ENCODE data around the gene GALNT16.

Gene GALNT16

GRCh38 chr14:69281450-69282169, 21.7 kb downstream of the GALNT16 start:
- DNase-seq, result peak in 2 of 3 donors; percentile 13 to 27
- Histone ChIP-seq H3K9me3 (ENCODE audit: control extremely low read depth in 1 of 5, control insufficient read depth in 4 of 5, insufficient read depth in 2 of 5, low read depth in 1 of 5, low read length in 4 of 5) (no peaks in the 10 kb centered on the region), H3K27ac (ENCODE audit: insufficient read depth in 1 of 2, low read depth in 1 of 2, low read length in 2 of 2, poor library complexity in 1 of 2, severe bottlenecking in 2 of 2) (no peak overlapping the region), H3K4me1 (ENCODE audit: control extremely low read depth in 1 of 4, control insufficient read depth in 4 of 4, insufficient read depth in 4 of 4, low read length in 3 of 4) (no peaks in the 10 kb centered on the region), H3K27me3 (replicated peaks in 2 of 5; ENCODE audit: control insufficient read depth in 4 of 5, insufficient read depth in 5 of 5, low read length in 4 of 5) (peaks cover 0 to 3% (median 0%) of the 10 kb centered on the region in 5 experiments), H3K36me3 (ENCODE audit: control insufficient read depth in 4 of 4, insufficient read depth in 4 of 4, low read length in 3 of 4) (no peaks in the 10 kb centered on the region), H3K4me3 (ENCODE audit: control insufficient read depth in 1 of 7, extremely low read depth in 1 of 7, insufficient read depth in 4 of 7, low read depth in 2 of 7, low read length in 6 of 7) (no peak overlapping the region)
- ChIA-PET CTCF (interaction anchor here (0.8 kb wide), 1 partner anchor 9 kb away, joined by 3 read pairs; no protein-coding TSS in a partner anchor), POLR2A (no interaction called here)
- WGBS (ENCODE audit: insufficient coverage), result 89% methylated on average over 10 of the region's 10 CpGs

GRCh38 chr14:69282448-69282847, 22.5 kb downstream of the GALNT16 start:
- Histone ChIP-seq H3K4me3 (ENCODE audit: control insufficient read depth in 1 of 7, extremely low read depth in 1 of 7, insufficient read depth in 4 of 7, low read depth in 2 of 7, low read length in 6 of 7) (no peak overlapping the region), H3K27me3 (replicated peaks in 2 of 5; ENCODE audit: control insufficient read depth in 4 of 5, insufficient read depth in 5 of 5, low read length in 4 of 5) (peaks cover 0 to 3% (median 0%) of the 10 kb centered on the region in 5 experiments), H3K4me1 (ENCODE audit: control extremely low read depth in 1 of 4, control insufficient read depth in 4 of 4, insufficient read depth in 4 of 4, low read length in 3 of 4) (no peaks in the 10 kb centered on the region), H3K27ac (ENCODE audit: insufficient read depth in 1 of 2, low read depth in 1 of 2, low read length in 2 of 2, poor library complexity in 1 of 2, severe bottlenecking in 2 of 2) (no peak overlapping the region), H3K36me3 (ENCODE audit: control insufficient read depth in 4 of 4, insufficient read depth in 4 of 4, low read length in 3 of 4) (no peaks in the 10 kb centered on the region), H3K9me3 (ENCODE audit: control extremely low read depth in 1 of 5, control insufficient read depth in 4 of 5, insufficient read depth in 2 of 5, low read depth in 1 of 5, low read length in 4 of 5) (no peaks in the 10 kb centered on the region)
- CTCF ChIA-PET, result interaction anchor here (0.5 kb wide), 1 partner anchor 262 kb away, joined by 3 read pairs; no protein-coding TSS in a partner anchor
- no peak for DNase-seq
- no CpG with 5 or more reads among the region's 6 CpGs for WGBS (ENCODE audit: insufficient coverage)
- POLR2A ChIA-PET, result no interaction called here

- H3K27ac ChIP-seq (ENCODE audit: insufficient read depth in 1 of 2, low read depth in 1 of 2, low read length in 2 of 2, poor library complexity in 1 of 2, severe bottlenecking in 2 of 2), result no peak overlapping the region
- 80% methylated on average over 8 of the region's 9 CpGs for WGBS (ENCODE audit: insufficient coverage)
- no peak for DNase-seq
These were observed 24.2 kb downstream of the GALNT16 start for GRCh38 chr14:69284170-69284569.

GRCh38 chr14:69285661-69286255, 25.8 kb downstream of the GALNT16 start:
- Histone ChIP-seq H3K4me1 (ENCODE audit: control extremely low read depth in 1 of 4, control insufficient read depth in 4 of 4, insufficient read depth in 4 of 4, low read length in 3 of 4) (no peaks in the 10 kb centered on the region), H3K27ac (ENCODE audit: insufficient read depth in 1 of 2, low read depth in 1 of 2, low read length in 2 of 2, poor library complexity in 1 of 2, severe bottlenecking in 2 of 2) (no peak overlapping the region), H3K4me3 (ENCODE audit: control insufficient read depth in 1 of 7, extremely low read depth in 1 of 7, insufficient read depth in 4 of 7, low read depth in 2 of 7, low read length in 6 of 7) (no peak overlapping the region), H3K27me3 (replicated peaks in 2 of 5; ENCODE audit: control insufficient read depth in 4 of 5, insufficient read depth in 5 of 5, low read length in 4 of 5) (peaks cover 0 to 2% (median 0%) of the 10 kb centered on the region in 5 experiments), H3K36me3 (ENCODE audit: control insufficient read depth in 4 of 4, insufficient read depth in 4 of 4, low read length in 3 of 4) (no peaks in the 10 kb centered on the region), H3K9me3 (ENCODE audit: control extremely low read depth in 1 of 5, control insufficient read depth in 4 of 5, insufficient read depth in 2 of 5, low read depth in 1 of 5, low read length in 4 of 5) (no peaks in the 10 kb centered on the region)
- ChIA-PET POLR2A (no interaction called here), CTCF (no interaction called here)
- 75% methylated on average over 4 of the region's 7 CpGs for WGBS (ENCODE audit: insufficient coverage)
- no peak for DNase-seq

More at GRCh38 chr14:69284170-69284569, 24.2 kb downstream of the GALNT16 start:
- Histone ChIP-seq H3K36me3 (ENCODE audit: control insufficient read depth in 4 of 4, insufficient read depth in 4 of 4, low read length in 3 of 4) (no peaks in the 10 kb centered on the region), H3K4me3 (ENCODE audit: control insufficient read depth in 1 of 7, extremely low read depth in 1 of 7, insufficient read depth in 4 of 7, low read depth in 2 of 7, low read length in 6 of 7) (no peak overlapping the region), H3K9me3 (ENCODE audit: control extremely low read depth in 1 of 5, control insufficient read depth in 4 of 5, insufficient read depth in 2 of 5, low read depth in 1 of 5, low read length in 4 of 5) (no peaks in the 10 kb centered on the region), H3K27me3 (replicated peaks in 2 of 5; ENCODE audit: control insufficient read depth in 4 of 5, insufficient read depth in 5 of 5, low read length in 4 of 5) (peaks cover 0 to 3% (median 0%) of the 10 kb centered on the region in 5 experiments), H3K4me1 (ENCODE audit: control extremely low read depth in 1 of 4, control insufficient read depth in 4 of 4, insufficient read depth in 4 of 4, low read length in 3 of 4) (no peaks in the 10 kb centered on the region)
- ChIA-PET POLR2A (no interaction called here), CTCF (no interaction called here)

- Histone ChIP-seq H3K27ac (ENCODE audit: insufficient read depth in 1 of 2, low read depth in 1 of 2, low read length in 2 of 2, poor library complexity in 1 of 2, severe bottlenecking in 2 of 2) (no peak overlapping the region), H3K4me3 (ENCODE audit: control insufficient read depth in 1 of 7, extremely low read depth in 1 of 7, insufficient read depth in 4 of 7, low read depth in 2 of 7, low read length in 6 of 7) (no peak overlapping the region), H3K27me3 (replicated peaks in 2 of 5; ENCODE audit: control insufficient read depth in 4 of 5, insufficient read depth in 5 of 5, low read length in 4 of 5) (peaks cover 0 to 2% (median 1%) of the 10 kb centered on the region in 5 experiments), H3K4me1 (ENCODE audit: control extremely low read depth in 1 of 4, control insufficient read depth in 4 of 4, insufficient read depth in 4 of 4, low read length in 3 of 4) (no peaks in the 10 kb centered on the region), H3K9me3 (ENCODE audit: control extremely low read depth in 1 of 5, control insufficient read depth in 4 of 5, insufficient read depth in 2 of 5, low read depth in 1 of 5, low read length in 4 of 5) (no peaks in the 10 kb centered on the region), H3K36me3 (ENCODE audit: control insufficient read depth in 4 of 4, insufficient read depth in 4 of 4, low read length in 3 of 4) (no peaks in the 10 kb centered on the region)
- POLR2A ChIA-PET, result no interaction called here
- CTCF ChIA-PET, result interaction anchor here (0.7 to 1.4 kb wide), 3 partner anchors 12 to 44 kb away, joined by 3 to 4 read pairs (median 3); no protein-coding TSS in a partner anchor
- WGBS (ENCODE audit: insufficient coverage), result 95% methylated on average over 7 of the region's 9 CpGs
- no peak for DNase-seq
These were observed 27.4 kb downstream of the GALNT16 start for GRCh38 chr14:69287098-69288010.

- CTCF ChIA-PET, result interaction anchor here (0.7 to 1.4 kb wide), 3 partner anchors 13 to 45 kb away, joined by 3 to 4 read pairs (median 3); no protein-coding TSS in a partner anchor
- 98% methylated on average over 4 of the region's 8 CpGs for WGBS (ENCODE audit: insufficient coverage)
- POLR2A ChIA-PET, result no interaction called here
These were observed 28.2 kb downstream of the GALNT16 start for GRCh38 chr14:69288011-69288771.

More at GRCh38 chr14:69288011-69288771, 28.2 kb downstream of the GALNT16 start:
- H3K4me1 ChIP-seq (ENCODE audit: control extremely low read depth in 1 of 4, control insufficient read depth in 4 of 4, insufficient read depth in 4 of 4, low read length in 3 of 4), result no peaks in the 10 kb centered on the region
- no peaks in the 10 kb centered on the region for H3K9me3 ChIP-seq (ENCODE audit: control extremely low read depth in 1 of 5, control insufficient read depth in 4 of 5, insufficient read depth in 2 of 5, low read depth in 1 of 5, low read length in 4 of 5)
- no peak for DNase-seq
- H3K27ac ChIP-seq (ENCODE audit: insufficient read depth in 1 of 2, low read depth in 1 of 2, low read length in 2 of 2, poor library complexity in 1 of 2, severe bottlenecking in 2 of 2), result no peak overlapping the region
- peaks cover 0 to 2% (median 1%) of the 10 kb centered on the region in 5 experiments for H3K27me3 ChIP-seq (replicated peaks in 2 of 5; ENCODE audit: control insufficient read depth in 4 of 5, insufficient read depth in 5 of 5, low read length in 4 of 5)
- H3K36me3 ChIP-seq (ENCODE audit: control insufficient read depth in 4 of 4, insufficient read depth in 4 of 4, low read length in 3 of 4), result no peaks in the 10 kb centered on the region
- H3K4me3 ChIP-seq (ENCODE audit: control insufficient read depth in 1 of 7, extremely low read depth in 1 of 7, insufficient read depth in 4 of 7, low read depth in 2 of 7, low read length in 6 of 7), result no peak overlapping the region
